CD4-positive, alpha-beta T cell treated with Interferon gamma for 1 hour (primary cell): Measurements from ENCODE around the gene CFP.

Experiments
- DNase-seq: peaks from one replicate; pipeline ENCODE4 v3.0.0-alpha.2; 2020

CFP gene

DNA sequence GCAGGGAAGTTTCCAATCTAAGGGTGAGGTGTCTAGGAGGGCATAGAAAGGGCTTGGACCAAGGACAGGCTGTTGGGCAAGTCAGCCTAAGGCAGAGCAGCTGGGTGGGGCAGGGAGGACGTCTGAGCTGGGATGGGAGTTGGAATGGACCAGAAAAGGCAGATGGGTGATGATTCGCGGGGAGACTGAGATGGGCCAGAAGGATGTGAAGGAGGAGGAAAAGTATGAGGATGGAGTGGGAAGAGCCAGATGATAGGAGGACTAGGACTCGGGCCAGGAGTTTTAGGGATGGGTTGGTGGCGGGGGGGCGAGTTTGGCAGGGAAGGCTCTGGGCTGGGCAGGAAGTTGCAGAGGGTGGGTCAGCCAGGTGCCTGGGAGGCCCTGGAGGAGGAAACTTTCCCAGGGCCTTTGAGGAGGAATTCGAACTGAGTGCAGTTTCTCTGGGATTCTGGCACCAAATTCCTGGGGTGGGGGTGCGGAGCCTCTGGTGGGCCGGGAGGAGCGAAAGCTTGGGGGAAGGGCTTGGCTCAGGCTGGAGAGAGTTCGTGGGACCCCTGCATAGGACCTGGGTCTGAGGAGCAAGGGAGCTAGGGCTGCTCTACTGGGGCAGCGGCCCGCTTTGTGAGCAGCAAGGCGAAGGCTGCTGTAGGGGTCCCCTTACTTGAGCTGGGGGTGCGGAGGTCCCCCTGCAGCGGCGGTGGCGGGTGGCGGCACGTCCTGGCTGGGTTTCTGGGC, 56.2 kb downstream of the CFP start:
- DNase-seq, result no peak
